ENCODE data around the gene RGS3.

The RGS3 gene

DNA sequence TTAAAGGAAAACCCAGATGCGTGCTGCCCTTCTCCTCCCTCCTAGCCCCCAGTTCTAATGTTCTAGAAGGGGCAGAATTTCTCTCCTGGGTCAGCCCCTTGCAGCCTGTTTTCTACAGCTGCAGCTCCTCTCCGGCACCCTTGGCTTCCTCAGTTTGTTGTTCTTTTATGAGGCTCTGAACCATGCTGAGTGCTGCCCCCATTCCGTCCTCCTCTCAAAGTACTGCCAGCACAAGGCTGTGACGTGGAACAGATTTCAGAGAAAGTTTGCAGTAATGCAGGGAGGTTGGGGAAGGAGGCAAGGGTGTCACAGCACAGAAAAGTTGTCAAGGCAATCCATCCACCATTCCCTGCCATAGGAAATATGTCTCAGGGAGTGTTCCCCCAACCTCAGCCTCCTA is 63.3 kb downstream of the RGS3 start:
- no peak overlapping the region for H3K4me3 ChIP-seq (ENCODE audit: low read length)
- H3K27ac ChIP-seq (ENCODE audit: low read length): no peak overlapping the region
- no peak for DNase-seq (ENCODE audit: low read depth, low spot score)
- no peaks in the 10 kb centered on the region for H3K4me1 ChIP-seq (ENCODE audit: control insufficient read depth, insufficient read depth, low read length)
- no peaks in the 10 kb centered on the region for H3K27me3 ChIP-seq (ENCODE audit: control insufficient read depth, insufficient read depth, low read length)
- no CpG with 5 or more reads among the region's 4 CpGs for WGBS (ENCODE audit: insufficient coverage, insufficient read length)
- no peaks in the 10 kb centered on the region for H3K36me3 ChIP-seq (ENCODE audit: control insufficient read depth, insufficient read depth, low read length)
- no peaks in the 10 kb centered on the region for H3K9me3 ChIP-seq (ENCODE audit: control insufficient read depth, insufficient read depth, low read length)

DNA sequence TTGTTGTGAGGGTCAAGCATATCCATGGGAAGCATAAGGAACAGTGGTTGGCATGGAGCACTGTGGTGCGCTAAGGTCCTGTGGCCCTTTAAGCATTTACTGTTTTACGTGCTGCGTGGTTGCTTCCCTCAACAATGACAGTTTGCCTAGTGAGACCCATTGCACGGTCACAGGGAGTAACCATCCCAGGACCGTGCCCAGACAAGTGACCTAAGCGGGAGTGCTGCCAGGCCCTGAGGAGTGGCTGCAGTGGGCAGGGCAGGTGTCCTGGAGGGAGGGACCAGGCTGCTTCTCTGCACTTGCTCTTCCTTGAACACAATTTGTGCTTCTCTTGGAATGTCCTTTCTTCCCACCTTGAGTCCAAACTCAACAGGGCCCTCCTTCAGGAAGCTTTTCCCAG is 64.6 kb downstream of the RGS3 start:
- no peaks in the 10 kb centered on the region for H3K9me3 ChIP-seq (ENCODE audit: control insufficient read depth, insufficient read depth, low read length)
- no peaks in the 10 kb centered on the region for H3K27me3 ChIP-seq (ENCODE audit: control insufficient read depth, insufficient read depth, low read length)
- WGBS (ENCODE audit: insufficient coverage, insufficient read length): no CpG with 5 or more reads among the region's 6 CpGs
- DNase-seq (ENCODE audit: low read depth, low spot score): no peak
- no peaks in the 10 kb centered on the region for H3K4me1 ChIP-seq (ENCODE audit: control insufficient read depth, insufficient read depth, low read length)
- no peak overlapping the region for H3K27ac ChIP-seq (ENCODE audit: low read length)
- H3K36me3 ChIP-seq (ENCODE audit: control insufficient read depth, insufficient read depth, low read length): no peaks in the 10 kb centered on the region
- no peak overlapping the region for H3K4me3 ChIP-seq (ENCODE audit: low read length)

DNA sequence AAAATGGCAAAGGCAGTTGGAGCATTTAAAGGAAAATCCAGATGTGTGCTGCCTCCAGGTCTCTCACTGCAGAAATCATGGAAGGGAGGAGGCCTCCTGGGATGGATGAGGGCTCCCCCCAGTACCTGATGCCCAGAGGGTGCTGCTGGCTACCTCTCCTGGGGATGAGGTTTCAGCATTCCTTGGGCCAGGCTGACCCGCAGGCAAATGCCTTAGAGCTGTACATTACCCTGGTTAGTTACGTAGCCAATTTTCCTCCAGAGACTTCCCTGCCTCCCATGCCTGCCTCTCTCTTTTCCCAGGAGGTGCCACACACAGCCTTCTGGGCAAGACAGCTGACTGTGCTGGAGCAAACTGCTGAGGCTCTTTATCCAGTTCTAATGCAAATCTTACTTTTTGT is 65.3 kb downstream of the RGS3 start:
- no CpG with 5 or more reads among the region's 2 CpGs for WGBS (ENCODE audit: insufficient coverage, insufficient read length)
- H3K9me3 ChIP-seq (ENCODE audit: control insufficient read depth, insufficient read depth, low read length): no peaks in the 10 kb centered on the region
- DNase-seq (ENCODE audit: low read depth, low spot score): no peak
- H3K27ac ChIP-seq (ENCODE audit: low read length): no peak overlapping the region
- H3K36me3 ChIP-seq (ENCODE audit: control insufficient read depth, insufficient read depth, low read length): no peaks in the 10 kb centered on the region
- no peaks in the 10 kb centered on the region for H3K4me1 ChIP-seq (ENCODE audit: control insufficient read depth, insufficient read depth, low read length)
- H3K4me3 ChIP-seq (ENCODE audit: low read length): no peak overlapping the region
- H3K27me3 ChIP-seq (ENCODE audit: control insufficient read depth, insufficient read depth, low read length): no peaks in the 10 kb centered on the region

DNA sequence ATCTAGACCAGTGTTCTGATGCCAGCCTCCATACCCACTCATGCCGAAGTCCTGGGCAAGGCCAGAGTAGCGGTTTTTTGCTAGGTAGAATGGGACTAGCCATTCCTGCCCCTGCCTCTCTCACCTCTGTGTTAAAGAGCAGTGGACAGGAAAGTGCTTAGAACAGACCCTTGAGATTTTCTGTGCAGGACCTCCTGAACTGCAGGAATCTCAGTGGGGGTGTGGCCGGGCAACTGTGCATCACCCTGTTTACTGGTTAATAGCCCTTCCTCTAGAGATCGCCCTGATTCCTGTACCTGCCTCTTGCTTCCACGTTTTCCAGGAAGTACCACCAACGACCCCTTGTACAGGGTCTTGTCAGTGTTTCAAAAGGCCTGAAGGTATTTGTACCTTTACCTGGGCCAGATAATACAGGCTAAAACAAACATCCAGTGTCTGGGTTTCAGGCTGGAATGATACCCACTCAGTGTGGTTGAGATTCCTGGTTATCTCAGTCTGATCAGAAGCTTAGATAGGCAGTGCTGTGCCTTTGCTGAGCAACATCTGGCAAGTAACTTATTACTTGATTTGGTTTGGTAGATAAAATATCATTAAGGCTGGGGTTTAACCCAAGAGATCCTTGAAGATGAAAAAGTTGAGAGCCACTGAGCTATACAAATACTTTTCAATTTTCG is 65.9 kb downstream of the RGS3 start:
- no peak for DNase-seq (ENCODE audit: low read depth, low spot score)
- Histone ChIP-seq H3K9me3 (ENCODE audit: control insufficient read depth, insufficient read depth, low read length) (no peaks in the 10 kb centered on the region), H3K4me3 (ENCODE audit: low read length) (no peak overlapping the region), H3K27me3 (ENCODE audit: control insufficient read depth, insufficient read depth, low read length) (no peaks in the 10 kb centered on the region), H3K27ac (ENCODE audit: low read length) (no peak overlapping the region), H3K36me3 (ENCODE audit: control insufficient read depth, insufficient read depth, low read length) (no peaks in the 10 kb centered on the region), H3K4me1 (ENCODE audit: control insufficient read depth, insufficient read depth, low read length) (no peaks in the 10 kb centered on the region)
- no CpG with 5 or more reads among the region's 7 CpGs for WGBS (ENCODE audit: insufficient coverage, insufficient read length)

DNA sequence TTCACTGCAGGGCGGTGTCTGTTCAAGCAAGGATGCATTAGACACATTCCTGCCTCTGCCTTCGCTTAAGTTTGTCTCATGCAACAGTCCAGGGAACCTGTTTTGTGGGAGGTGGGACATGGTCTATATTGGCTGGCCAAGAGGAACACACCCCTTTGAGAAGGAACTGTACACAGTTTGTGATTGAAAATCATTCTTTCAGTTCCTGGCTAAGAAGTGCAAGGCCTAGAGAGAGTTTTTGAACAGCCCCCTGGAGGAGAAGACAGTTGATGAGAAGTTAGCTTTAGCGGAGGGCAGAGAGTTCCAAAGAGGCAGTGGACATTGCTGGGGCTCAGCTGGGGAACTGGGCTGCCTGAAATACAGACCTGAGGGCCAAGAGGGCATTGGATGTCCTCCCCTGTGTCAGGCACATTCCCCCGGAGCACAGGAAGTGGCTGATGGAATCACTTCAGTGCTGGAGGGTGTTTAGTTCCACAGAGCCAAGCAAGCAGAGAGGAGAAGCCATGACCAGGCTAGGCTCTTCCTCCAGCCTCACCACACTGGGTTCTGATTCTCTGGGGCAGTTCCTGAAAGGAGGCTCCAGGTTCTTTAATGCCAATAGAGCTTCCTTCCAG is 66.6 kb downstream of the RGS3 start:
- Histone ChIP-seq H3K27me3 (ENCODE audit: control insufficient read depth, insufficient read depth, low read length) (no peaks in the 10 kb centered on the region), H3K9me3 (ENCODE audit: control insufficient read depth, insufficient read depth, low read length) (no peaks in the 10 kb centered on the region), H3K27ac (ENCODE audit: low read length) (no peak overlapping the region), H3K36me3 (ENCODE audit: control insufficient read depth, insufficient read depth, low read length) (no peaks in the 10 kb centered on the region), H3K4me3 (ENCODE audit: low read length) (no peak overlapping the region), H3K4me1 (ENCODE audit: control insufficient read depth, insufficient read depth, low read length) (no peaks in the 10 kb centered on the region)
- no CpG with 5 or more reads among the region's 4 CpGs for WGBS (ENCODE audit: insufficient coverage, insufficient read length)
- DNase-seq (ENCODE audit: low read depth, low spot score): no peak

DNA sequence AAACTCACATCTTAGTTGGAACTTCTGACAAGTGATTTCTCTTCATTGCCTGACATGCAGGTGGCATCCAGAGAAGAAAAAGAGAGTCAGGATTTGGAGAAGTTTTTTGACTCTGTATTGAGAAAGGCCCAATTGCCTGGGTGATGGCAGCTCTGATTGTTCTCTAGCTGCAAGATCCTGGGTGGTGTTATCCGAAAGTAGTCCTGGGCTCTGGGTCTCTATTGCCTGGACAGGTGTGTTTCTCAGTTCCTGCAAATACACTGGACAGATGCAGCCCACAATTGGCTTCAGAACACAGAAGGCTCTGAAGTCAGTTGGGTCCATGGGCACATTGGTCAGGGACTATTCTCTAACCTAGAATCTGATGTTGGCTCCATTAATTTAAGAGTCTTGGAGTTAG is 67.4 kb downstream of the RGS3 start:
- DNase-seq (ENCODE audit: low read depth, low spot score): no peak
- H3K4me3 ChIP-seq (ENCODE audit: low read length): no peak overlapping the region
- H3K27me3 ChIP-seq (ENCODE audit: control insufficient read depth, insufficient read depth, low read length): no peaks in the 10 kb centered on the region
- H3K9me3 ChIP-seq (ENCODE audit: control insufficient read depth, insufficient read depth, low read length): no peaks in the 10 kb centered on the region
- no CpG with 5 or more reads among the region's 1 CpG for WGBS (ENCODE audit: insufficient coverage, insufficient read length)
- H3K27ac ChIP-seq (ENCODE audit: low read length): no peak overlapping the region
- no peaks in the 10 kb centered on the region for H3K36me3 ChIP-seq (ENCODE audit: control insufficient read depth, insufficient read depth, low read length)
- H3K4me1 ChIP-seq (ENCODE audit: control insufficient read depth, insufficient read depth, low read length): no peaks in the 10 kb centered on the region

DNA sequence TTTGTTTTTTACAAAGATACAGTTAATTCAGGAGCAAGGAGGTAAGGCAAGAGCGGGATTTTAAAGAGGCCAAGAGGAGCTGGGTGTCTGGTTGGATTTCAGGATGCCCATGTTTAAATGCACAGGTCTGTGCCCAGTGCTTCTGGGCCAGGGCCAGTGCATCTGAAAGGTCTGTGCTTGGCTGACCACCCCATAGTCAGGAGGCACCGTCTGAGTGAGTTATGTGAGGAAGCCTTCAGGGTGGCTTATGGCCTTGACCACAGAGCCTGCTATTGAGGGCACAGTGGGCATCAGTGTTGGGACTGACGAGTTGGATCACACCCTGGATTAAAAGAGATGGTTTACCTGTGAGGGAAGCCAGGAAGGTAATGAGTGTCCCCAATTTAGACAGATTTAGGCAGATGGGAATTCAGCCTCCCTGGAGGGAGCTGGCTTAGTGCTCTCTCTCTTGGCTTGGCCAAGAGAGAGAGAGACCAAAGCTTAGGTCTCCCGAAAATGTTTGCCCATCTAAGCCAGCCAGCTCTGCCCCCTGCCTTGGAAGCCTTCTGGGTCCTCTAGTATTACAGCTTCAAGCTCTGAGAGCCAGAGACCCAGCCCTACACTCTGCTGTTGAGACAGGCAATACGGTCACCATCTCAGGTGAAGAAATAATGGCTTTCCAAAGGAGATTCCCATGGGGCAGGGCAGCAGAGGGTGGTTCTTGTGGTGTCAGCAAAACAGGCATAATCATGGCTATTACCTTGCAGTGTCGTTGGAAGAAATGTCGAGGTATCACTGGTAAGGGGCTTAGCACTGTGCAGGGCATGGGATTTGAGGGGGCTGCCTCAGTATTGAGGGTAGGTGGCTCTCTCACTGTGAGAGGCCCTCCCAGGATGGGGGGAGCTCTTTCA is 68.6 kb downstream of the RGS3 start:
- no peak overlapping the region for H3K27ac ChIP-seq (ENCODE audit: low read length)
- H3K4me3 ChIP-seq (ENCODE audit: low read length): no peak overlapping the region
- peaks cover 2% of the 10 kb centered on the region; the same call in 1 of the 2 replicates for H3K4me1 ChIP-seq (ENCODE audit: control insufficient read depth, insufficient read depth, low read length)
- WGBS (ENCODE audit: insufficient coverage, insufficient read length): no CpG with 5 or more reads among the region's 7 CpGs
- no peaks in the 10 kb centered on the region for H3K36me3 ChIP-seq (ENCODE audit: control insufficient read depth, insufficient read depth, low read length)
- H3K9me3 ChIP-seq (ENCODE audit: control insufficient read depth, insufficient read depth, low read length): no peaks in the 10 kb centered on the region
- no peaks in the 10 kb centered on the region for H3K27me3 ChIP-seq (ENCODE audit: control insufficient read depth, insufficient read depth, low read length)
- DNase-seq (ENCODE audit: low read depth, low spot score): no peak

DNA sequence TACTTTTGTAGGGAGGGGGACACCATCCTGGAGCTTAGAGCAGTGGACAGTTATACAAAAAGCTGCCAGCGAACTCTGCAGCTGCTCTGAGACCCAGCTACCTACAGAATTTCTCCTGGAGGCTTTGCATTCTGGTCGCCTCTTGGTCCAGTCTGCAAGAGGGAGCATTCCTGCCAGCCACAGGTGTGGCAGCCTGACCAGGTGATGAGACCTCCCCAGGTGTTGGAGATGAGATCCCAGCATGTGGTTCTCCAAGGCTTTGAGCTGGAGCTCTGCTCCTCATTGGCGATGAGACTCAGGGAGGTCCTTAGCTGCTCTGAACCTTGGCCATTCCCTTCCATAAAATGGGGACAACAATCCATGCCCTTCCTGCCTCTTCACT is 69.3 kb downstream of the RGS3 start:
- Histone ChIP-seq H3K4me1 (ENCODE audit: control insufficient read depth, insufficient read depth, low read length) (peaks cover 2% of the 10 kb centered on the region; the same call in 1 of the 2 replicates), H3K27me3 (ENCODE audit: control insufficient read depth, insufficient read depth, low read length) (no peaks in the 10 kb centered on the region), H3K9me3 (ENCODE audit: control insufficient read depth, insufficient read depth, low read length) (no peaks in the 10 kb centered on the region), H3K27ac (ENCODE audit: low read length) (no peak overlapping the region), H3K4me3 (ENCODE audit: low read length) (no peak overlapping the region), H3K36me3 (ENCODE audit: control insufficient read depth, insufficient read depth, low read length) (no peaks in the 10 kb centered on the region)
- DNase-seq (ENCODE audit: low read depth, low spot score): no peak
- WGBS (ENCODE audit: insufficient coverage, insufficient read length): no CpG with 5 or more reads among the region's 3 CpGs

DNA sequence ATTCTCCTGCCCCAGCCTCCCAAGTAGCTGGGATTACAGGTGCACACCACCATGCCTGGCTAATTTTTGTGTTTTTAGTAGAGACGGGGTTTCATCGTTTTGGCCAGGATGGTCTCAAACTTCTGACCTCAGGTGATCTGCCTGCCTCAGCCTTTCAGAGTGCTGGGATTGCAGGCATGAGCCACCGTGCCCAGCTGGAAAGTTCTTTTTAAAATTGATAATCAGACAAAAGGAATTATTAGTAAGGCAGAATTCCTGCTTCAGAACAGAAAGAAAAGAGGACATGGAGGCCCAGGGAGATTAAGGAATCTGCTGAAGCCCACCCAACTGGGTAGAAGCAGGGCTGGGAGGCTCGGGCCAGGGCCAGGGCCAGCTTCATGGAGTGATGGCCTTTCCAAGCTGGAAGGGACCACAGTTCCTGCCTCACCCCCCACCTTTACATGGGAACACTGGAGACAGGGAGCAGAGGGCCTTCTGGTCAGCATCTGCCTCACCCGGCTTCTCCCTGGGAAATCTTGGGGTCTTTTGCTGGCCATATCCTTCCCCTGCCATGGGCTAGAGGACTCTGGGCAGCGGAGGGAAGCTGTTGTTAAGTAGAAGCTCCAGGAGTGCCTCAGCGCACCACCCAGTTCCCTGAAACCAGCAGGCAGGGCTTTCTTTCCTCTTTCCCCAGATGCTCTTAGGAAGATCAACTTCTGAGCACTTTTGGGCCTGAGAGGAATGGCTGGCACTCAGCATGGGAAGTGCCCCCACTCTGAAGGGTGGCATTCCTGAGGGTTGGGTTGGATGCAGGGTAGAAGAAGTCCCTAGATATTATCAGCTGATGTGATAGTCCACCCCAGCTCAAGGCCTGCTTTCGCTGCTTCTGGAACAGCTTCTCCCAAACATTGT is 70.1 kb downstream of the RGS3 start:
- no peak for DNase-seq (ENCODE audit: low read depth, low spot score)
- Histone ChIP-seq H3K9me3 (ENCODE audit: control insufficient read depth, insufficient read depth, low read length) (no peaks in the 10 kb centered on the region), H3K27me3 (ENCODE audit: control insufficient read depth, insufficient read depth, low read length) (no peaks in the 10 kb centered on the region), H3K4me1 (ENCODE audit: control insufficient read depth, insufficient read depth, low read length) (peaks cover 2% of the 10 kb centered on the region; the same call in 1 of the 2 replicates), H3K4me3 (ENCODE audit: low read length) (no peak overlapping the region), H3K36me3 (ENCODE audit: control insufficient read depth, insufficient read depth, low read length) (no peaks in the 10 kb centered on the region), H3K27ac (ENCODE audit: low read length) (no peak overlapping the region)
- no CpG with 5 or more reads among the region's 8 CpGs for WGBS (ENCODE audit: insufficient coverage, insufficient read length)

DNA sequence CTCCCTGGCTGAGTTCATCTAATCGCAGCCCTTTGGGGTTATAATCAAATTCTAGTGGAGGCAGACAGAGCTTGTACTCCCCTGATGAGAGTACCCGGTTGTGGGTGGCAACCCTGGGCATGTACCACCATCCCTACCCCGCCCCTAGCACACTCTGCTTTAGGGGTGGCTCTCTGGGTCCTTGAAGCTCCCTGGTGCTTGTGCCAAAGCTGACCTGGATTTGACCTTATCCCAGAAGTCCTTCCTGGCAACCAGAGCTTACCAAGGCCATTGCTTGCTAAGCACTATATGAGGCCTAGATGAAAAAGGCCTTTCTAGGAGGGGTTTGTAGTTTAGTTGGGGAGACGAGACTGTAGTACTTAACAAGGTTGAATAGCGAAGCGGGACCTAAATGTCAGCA is 72.2 kb downstream of the RGS3 start:
- no CpG with 5 or more reads among the region's 6 CpGs for WGBS (ENCODE audit: insufficient coverage, insufficient read length)
- H3K4me3 ChIP-seq (ENCODE audit: low read length): no peak overlapping the region

More for the DNA sequence above, 72.2 kb downstream of the RGS3 start:
- DNase-seq (ENCODE audit: low read depth, low spot score): no peak
- Histone ChIP-seq H3K27me3 (ENCODE audit: control insufficient read depth, insufficient read depth, low read length) (no peaks in the 10 kb centered on the region), H3K9me3 (ENCODE audit: control insufficient read depth, insufficient read depth, low read length) (no peaks in the 10 kb centered on the region), H3K4me1 (ENCODE audit: control insufficient read depth, insufficient read depth, low read length) (peaks cover 2% of the 10 kb centered on the region; the same call in 1 of the 2 replicates), H3K27ac (ENCODE audit: low read length) (no peak overlapping the region), H3K36me3 (ENCODE audit: control insufficient read depth, insufficient read depth, low read length) (no peaks in the 10 kb centered on the region)

Data from iPS DF 6.9 (cell line).